Cerebellar cortex (tissue), 1 donor: ENCODE results near the gene RP2.

Experiments
- DNase-seq: peaks from one replicate; pipeline ENCODE4 v3.0.0-alpha.2; 2015; ENCODE audit warnings: low spot score

Gene RP2

GRCh38 chrX:46844913-46845312, 8.1 kb downstream of the RP2 start:
- no peak for DNase-seq

- DNase-seq = no peak
These were observed 13.1 kb downstream of the RP2 start for GRCh38 chrX:46849933-46850332.

GRCh38 chrX:46850771-46851170, 13.9 kb downstream of the RP2 start:
- no peak for DNase-seq

GRCh38 chrX:46856483-46856882, 19.6 kb downstream of the RP2 start:
- DNase-seq = no peak

- no peak for DNase-seq
These were observed 23.7 kb downstream of the RP2 start for GRCh38 chrX:46860557-46860956.

GRCh38 chrX:46863072-46863471, 26.2 kb downstream of the RP2 start:
- DNase-seq = no peak

GRCh38 chrX:46864606-46865005, 27.8 kb downstream of the RP2 start:
- DNase-seq = no peak

- DNase-seq = no peak
These were observed 28.4 kb downstream of the RP2 start for GRCh38 chrX:46865281-46865680.

DNA sequence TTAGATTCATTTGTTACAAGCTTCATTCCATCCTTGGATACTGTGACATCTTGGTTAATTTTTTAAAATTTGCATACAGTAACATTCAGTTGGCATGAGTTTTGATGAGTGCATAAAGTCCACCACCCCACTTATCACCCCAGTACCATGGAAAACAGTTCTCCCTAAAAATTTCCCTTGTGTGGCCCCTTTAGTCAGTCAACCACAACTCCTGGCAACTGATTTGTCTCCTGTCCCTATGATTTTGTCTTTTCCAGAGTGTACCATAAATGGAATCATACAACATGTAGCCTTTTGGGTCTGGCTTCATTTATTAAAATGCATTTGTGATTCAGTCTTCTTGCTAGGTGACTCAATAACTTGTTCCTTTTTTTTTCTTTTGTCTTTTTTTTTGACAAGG, 29.9 kb downstream of the RP2 start:
- no peak for DNase-seq

- no peak for DNase-seq
These were observed 36.9 kb downstream of the RP2 start for GRCh38 chrX:46873746-46874145.

DNA sequence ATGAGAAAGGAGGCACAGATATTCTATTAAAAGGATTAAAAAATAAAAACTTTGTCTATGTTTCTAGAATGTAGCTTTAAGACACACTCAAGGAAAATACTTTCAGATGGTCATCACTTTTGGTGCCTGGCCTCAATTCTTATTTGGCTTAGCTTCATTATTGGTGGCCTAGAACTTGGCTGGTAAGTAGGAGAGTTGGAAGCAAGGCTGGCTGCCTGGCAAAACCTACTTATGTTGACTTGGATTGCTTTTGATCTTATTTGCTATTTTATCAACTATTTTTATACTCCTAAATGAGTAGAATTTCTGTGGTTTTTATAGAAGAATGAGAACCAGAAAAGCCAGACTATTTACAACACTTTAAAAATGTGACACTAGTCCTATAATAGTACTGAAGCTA, 40.1 kb downstream of the RP2 start:
- DNase-seq = peak; percentile 3

DNA sequence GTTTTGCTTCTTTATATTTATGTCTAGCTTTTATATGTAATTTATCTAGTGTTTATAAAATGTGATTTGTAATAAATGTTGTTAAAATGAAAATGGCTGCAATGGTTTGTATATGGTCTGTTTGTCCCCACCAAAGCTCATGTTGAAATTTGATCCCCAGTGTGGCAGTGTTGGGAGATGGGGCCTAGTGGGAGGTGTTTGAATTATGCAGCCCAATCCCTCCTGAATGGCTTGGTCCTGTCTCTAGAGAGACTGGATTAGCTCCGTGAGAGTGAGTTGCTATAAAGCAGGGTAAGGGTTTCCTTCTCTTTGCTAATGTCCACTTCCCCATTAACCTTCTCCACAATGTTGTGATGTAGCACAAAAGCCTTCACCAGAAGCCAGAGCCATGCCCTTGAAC, 45.4 kb downstream of the RP2 start:
- DNase-seq = no peak

DNA sequence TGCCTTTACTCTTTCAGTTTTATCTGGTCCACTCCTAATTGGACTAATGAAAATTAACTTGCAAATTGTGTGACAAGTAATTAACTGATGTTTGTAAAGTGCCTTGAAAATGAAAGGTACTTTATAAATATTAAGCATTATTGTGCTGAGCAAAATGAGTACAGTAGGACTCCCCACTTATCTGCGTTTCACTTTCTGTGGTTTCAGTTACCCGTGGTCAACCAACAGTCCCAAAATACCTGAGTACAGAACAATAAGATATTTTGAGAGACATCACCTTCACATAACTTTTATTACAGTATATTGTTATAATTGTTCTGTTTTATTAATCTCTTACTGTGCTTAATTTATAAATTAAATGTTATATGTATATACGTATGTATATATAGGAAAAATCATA, 48.0 kb downstream of the RP2 start:
- no peak for DNase-seq

GRCh38 chrX:46898207-46898606, 61.4 kb downstream of the RP2 start:
- no peak for DNase-seq

DNA sequence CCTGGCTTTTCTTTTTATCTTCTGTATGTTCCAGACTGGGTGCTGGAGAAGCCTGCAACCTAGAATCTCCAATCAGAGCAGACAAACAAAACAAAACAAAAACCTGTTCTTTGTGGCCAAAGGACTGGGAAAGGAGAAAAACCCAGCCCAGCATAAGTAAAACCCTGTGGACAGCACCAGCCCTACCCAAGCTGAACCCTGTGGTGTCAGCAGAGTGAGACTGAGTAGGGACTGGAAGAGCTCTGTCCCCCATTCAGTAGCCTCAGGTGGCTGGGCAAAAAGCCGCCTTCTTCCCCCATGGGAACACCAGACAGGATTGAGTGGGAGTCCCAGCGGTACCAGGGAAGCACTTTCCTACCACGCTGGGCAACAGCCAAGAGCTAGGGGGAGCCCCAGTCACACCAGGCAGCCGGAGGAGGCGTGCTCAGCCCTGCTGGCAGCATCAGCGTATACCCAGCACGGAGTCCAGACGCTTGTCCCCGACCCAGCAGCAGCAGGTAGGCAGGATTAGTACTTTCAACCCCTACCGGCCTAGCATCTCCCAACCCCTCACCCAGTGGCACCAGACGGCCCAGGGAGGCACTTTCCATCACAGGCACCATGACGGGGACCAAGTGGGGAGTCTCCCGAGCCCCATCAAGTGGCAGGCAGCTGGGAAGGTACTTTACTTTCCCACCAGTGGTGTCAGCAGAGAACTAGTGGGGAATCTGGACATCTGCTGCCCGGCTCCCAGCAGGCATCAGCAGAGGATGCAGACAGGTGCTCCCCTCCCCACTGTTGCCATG, 66.8 kb downstream of the RP2 start:
- DNase-seq = peak; percentile 63

- DNase-seq = no peak
These were observed 67.8 kb downstream of the RP2 start for GRCh38 chrX:46904626-46905025.

DNA sequence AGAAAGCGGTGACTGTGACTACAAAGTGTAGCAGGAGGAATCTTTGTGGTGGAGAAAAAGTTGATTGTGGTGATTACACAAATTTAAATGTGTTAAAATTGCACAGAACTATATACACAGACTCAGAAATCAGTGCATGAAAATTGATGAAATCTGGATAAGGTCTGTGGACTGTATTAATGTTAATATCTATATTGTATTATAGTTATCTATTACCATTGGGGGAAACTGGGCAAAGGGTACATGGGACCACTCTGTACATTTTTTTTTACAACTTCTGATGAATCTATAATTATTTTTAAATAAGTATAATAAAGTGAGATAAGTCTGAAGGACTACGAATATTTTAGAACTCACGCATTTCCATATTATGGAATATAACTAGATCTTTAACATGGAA, 73.6 kb downstream of the RP2 start:
- no peak for DNase-seq

DNA sequence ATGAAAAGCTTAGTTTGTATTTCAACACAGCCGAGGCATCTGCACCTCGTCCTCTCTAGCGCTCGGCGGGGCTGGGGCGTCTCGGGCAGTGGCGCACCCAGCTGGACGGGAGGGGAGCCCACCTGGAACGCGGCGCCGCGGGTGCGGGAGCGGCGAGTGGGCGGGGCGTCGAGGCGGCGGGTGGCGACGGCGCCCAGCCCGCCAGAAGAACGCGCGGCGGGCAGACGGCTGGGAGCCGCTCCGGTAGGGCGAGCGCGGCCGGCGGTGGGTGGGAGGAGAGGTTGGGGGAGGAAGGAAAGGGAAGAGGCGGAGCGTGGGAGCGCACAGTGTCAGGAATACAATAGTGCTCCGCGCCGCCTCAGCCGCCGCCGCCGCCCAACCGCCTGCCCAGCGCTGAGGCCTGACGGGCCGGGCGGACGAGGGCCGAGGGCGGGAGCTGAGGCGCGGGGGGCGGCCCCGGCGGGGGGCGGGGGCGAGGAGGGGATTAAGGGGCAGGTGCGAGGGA, 75.3 kb downstream of the RP2 start, which contains the start of gene JADE3:
Gene JADE3 (plus strand): TSS at position 324 of the 505 bp plus-strand sequence. CDS start 72,474 bp downstream, outside the sequence.
- peak; percentile 60 for DNase-seq

- peak; percentile 5 for DNase-seq
These were observed 76.0 kb downstream of the RP2 start for GRCh38 chrX:46912603-46913491.

DNA sequence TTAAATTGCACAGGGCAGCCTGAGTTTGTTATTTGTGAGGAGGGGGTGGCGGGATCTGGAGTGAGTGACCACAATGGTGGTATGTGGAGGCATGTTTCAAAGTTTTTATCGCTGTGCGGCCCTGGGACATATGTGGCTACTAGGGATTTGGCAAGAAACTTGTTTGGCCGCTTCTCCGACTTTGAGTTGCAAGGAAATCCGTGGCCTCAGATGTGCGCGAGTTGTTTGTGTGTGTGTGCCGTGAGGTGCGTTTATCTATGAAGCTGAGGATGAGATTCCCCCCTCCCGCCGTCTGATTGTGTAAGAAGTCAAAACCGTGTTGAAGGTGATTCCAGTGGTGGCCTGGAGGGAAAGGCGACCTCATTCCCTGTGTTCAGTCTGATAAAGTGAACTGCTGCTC, 76.8 kb downstream of the RP2 start:
- peak; percentile 4 for DNase-seq

DNA sequence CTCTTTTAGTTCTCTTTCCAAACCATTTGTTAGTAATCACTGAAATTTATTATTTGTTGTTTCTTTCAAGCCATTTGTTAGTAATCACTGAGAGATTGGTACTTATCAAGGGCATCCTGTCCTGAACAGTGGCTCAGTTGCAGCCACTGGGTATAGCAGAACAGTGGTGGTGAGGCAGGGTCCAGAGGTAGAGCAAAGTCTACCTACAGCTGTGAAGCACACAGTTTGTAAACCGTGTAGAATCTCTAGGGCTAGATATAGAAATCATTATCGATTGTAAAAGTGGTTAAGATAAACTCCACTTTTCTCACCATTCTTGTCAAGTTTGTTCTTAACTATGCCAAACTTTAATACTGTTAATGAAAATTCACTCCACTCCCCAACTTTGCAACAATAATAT, 79.4 kb downstream of the RP2 start:
- no peak for DNase-seq

DNA sequence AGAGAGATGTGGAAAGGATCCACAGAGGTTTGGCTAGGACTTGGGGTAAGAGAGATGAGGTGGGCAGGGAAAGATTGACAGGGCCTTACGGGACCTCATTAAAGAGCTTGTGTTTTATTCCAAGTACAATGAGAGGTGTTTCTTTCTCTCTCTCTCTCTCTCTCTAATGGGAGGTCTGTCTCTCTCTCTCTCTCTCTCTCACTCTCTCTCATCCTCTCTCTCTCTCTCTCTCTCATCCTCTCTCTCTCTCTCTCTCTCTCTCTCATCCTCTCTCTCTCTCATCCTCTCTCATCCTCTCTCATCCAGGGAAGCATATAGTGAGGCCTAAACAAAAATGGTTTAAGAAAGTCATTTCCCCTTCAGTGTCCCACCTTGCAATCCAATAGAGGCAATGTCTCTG, 80.8 kb downstream of the RP2 start:
- DNase-seq = no peak

- no peak for DNase-seq
These were observed 81.6 kb downstream of the RP2 start for GRCh38 chrX:46918434-46918833.
